Activated T-cell treated with anti-CD3 and anti-CD28 coated beads, Interleukin-2, amount 50 U/mL, for 4 hours (primary cell): ENCODE results near the gene CD63. TPM values are rescaled to one million over a fixed set of nuclear protein-coding genes. Genes with fewer than 3 reads are reported as not detected.
A peak's percentile ranks its signal among the peaks of the same experiment; 100 is the strongest.

ENCODE experiments used
- ATAC-seq, 2 donors: fragments of 200-7000 bp; cut with Tn5 transposase; one replicate each; pipeline ENCODE4 v1.10.0; 2021
- DNase-seq: peaks from one replicate; pipeline ENCODE4 v3.0.0-alpha.2; 2020
- H3K27me3 Mint-ChIP-seq: one replicate; pipeline ENCODE4 v1.8.0; 2021; ENCODE audit warnings: low read depth, mixed read lengths
- H3K36me3 Mint-ChIP-seq: one replicate; pipeline ENCODE4 v1.8.0; 2022; ENCODE audit warnings: mixed read lengths; ENCODE audit not compliant: insufficient read depth
- H3K4me1 Mint-ChIP-seq: one replicate; pipeline ENCODE4 v1.8.0; 2021; ENCODE audit warnings: low read depth, mixed read lengths
- H3K4me3 Mint-ChIP-seq: one replicate; pipeline ENCODE4 v1.8.0; 2021; ENCODE audit warnings: mild to moderate bottlenecking, moderate library complexity, mixed read lengths
- H3K9me3 Mint-ChIP-seq: one replicate; pipeline ENCODE4 v1.8.0; 2021; ENCODE audit warnings: mixed read lengths
- total RNA-seq, 3 donors: library from RNA; stranded (reverse); gene quantifications; one replicate each; pipeline ENCODE4 v1.2.1, GENCODE V29; 2021

CD63 gene
- total RNA-seq, 3 donors from 2014 or later: 158 to 177 (median 177) TPM

GRCh38 chr12:55698241-55698955 is 30.4 kb downstream of the CD63 start:
- H3K27me3 Mint-ChIP-seq: no peaks in the 10 kb centered on the region
- H3K9me3 Mint-ChIP-seq: no peaks in the 10 kb centered on the region
- H3K36me3 Mint-ChIP-seq: no peaks in the 10 kb centered on the region
- no peak overlapping the region for H3K4me3 Mint-ChIP-seq
- DNase-seq (no peak), ATAC-seq (no peak)
- H3K4me1 Mint-ChIP-seq: no peaks in the 10 kb centered on the region

DNA sequence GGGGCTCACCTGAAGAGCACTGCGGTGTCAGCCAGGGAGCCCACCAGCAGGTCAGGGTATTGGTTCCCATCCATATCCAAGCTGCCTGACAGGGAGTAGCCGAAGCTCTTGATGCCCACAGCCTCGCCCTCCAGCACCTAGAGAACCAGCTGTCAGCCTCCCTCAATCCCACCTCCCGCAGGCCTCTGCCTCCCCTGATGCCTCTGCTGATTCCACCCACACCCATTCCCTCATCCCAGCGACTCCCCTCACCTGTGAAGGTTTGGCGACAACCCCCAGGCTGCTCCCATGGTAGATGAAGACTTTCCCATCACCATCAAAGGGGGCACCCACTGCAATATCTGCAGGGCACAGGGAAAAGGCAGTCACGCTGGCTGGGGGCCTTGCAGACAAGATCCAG is 31.1 kb downstream of the CD63 start:
- Mint-ChIP-seq H3K9me3 (no peaks in the 10 kb centered on the region), H3K27me3 (no peaks in the 10 kb centered on the region), H3K36me3 (no peaks in the 10 kb centered on the region), H3K4me3 (no peak overlapping the region), H3K4me1 (no peaks in the 10 kb centered on the region)
- DNase-seq (no peak), ATAC-seq (no peak)

DNA sequence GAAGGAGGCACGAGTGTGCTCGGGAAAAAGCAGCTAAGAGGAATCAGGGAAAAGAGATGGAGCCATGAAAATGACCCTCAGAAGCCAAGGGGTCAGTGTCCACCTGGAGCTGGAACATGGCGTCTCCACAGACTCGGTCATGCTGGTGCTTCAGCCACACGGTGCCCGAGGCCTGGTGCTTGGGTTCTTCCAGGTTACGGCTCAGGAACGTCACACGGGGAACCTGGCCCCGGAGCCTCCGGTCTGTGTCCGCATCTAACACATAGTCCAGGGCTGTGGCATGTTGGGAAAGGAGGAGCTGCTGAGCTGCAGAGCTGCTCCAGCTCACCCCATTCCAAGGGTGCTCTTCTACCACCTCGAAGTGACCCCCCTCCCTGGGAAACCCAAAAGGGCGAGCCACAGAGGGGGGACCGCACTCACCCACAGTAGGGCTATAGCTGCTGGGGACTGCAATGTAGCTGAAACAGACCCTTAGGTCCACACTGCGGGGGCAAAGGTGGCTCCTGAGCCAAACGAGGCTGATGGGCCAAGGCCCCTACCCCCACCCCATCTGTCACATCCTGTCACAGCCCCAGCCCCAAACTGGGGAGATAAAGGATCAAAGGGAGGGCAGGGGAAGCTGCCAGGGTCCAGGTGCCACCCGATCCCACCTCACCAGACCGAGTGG is 31.9 kb downstream of the CD63 start:
- no peaks in the 10 kb centered on the region for H3K9me3 Mint-ChIP-seq
- H3K36me3 Mint-ChIP-seq: no peaks in the 10 kb centered on the region
- DNase-seq (no peak), ATAC-seq (no peak)
- H3K27me3 Mint-ChIP-seq: no peaks in the 10 kb centered on the region
- H3K4me1 Mint-ChIP-seq: no peaks in the 10 kb centered on the region
- H3K4me3 Mint-ChIP-seq: no peak overlapping the region

DNA sequence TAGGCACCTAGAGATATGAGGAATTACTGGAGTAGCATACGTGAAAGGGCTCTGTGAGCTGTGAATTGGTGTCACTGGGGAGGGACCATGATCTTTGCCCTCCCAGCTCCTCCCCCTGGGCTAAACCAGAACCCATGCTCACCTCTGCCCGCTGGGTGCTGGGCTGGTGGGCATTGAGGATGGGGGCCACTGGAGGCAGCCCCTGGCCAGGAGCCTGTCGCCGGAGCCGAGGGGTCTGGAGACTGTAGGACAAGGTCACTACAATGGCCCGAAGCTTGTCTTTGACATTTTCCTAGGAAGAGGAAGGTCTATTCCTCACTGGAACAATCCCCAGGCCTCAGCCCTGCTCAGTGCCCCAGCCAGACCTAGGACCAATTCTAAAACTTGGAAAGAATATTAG is 32.7 kb downstream of the CD63 start:
- ATAC-seq: no peak
- no peaks in the 10 kb centered on the region for H3K4me1 Mint-ChIP-seq

GRCh38 chr12:55695349-55695748 is 33.5 kb downstream of the CD63 start:
- H3K4me3 Mint-ChIP-seq: no peak overlapping the region
- H3K36me3 Mint-ChIP-seq: no peaks in the 10 kb centered on the region
- H3K9me3 Mint-ChIP-seq: no peaks in the 10 kb centered on the region
- no peaks in the 10 kb centered on the region for H3K27me3 Mint-ChIP-seq
- DNase-seq (no peak), ATAC-seq (no peak)
- H3K4me1 Mint-ChIP-seq: no peaks in the 10 kb centered on the region

More for the DNA sequence above, 32.7 kb downstream of the CD63 start:
- no peaks in the 10 kb centered on the region for H3K36me3 Mint-ChIP-seq
- H3K4me3 Mint-ChIP-seq: no peak overlapping the region
- H3K27me3 Mint-ChIP-seq: no peaks in the 10 kb centered on the region
- DNase-seq: no peak
- H3K9me3 Mint-ChIP-seq: no peaks in the 10 kb centered on the region

- no peaks in the 10 kb centered on the region for H3K36me3 Mint-ChIP-seq
- ATAC-seq (no peak), DNase-seq (no peak)
- H3K9me3 Mint-ChIP-seq: no peaks in the 10 kb centered on the region
- no peaks in the 10 kb centered on the region for H3K4me1 Mint-ChIP-seq
- H3K4me3 Mint-ChIP-seq: no peak overlapping the region
- no peaks in the 10 kb centered on the region for H3K27me3 Mint-ChIP-seq
Observed at GRCh38 chr12:55694651-55695050, 34.2 kb downstream of the CD63 start.

DNA sequence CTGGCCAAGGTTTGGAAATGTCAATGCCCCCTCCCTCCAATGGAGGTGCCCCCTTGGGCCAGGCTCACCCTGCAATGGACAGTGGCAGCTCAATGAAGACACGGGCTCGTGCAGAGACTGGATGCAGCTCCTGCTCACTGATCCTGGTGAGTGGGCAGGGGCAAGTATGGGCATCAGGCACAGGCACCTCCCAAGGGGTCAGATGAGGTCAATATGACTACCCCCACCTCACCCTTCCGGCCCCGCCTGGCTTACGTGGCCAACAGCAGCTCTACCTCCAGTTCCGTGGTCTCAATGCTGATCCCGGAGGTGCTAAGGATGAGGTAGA is 34.7 kb downstream of the CD63 start:
- no peak for DNase-seq
- Mint-ChIP-seq H3K4me1 (no peaks in the 10 kb centered on the region), H3K4me3 (no peak overlapping the region)

DNA sequence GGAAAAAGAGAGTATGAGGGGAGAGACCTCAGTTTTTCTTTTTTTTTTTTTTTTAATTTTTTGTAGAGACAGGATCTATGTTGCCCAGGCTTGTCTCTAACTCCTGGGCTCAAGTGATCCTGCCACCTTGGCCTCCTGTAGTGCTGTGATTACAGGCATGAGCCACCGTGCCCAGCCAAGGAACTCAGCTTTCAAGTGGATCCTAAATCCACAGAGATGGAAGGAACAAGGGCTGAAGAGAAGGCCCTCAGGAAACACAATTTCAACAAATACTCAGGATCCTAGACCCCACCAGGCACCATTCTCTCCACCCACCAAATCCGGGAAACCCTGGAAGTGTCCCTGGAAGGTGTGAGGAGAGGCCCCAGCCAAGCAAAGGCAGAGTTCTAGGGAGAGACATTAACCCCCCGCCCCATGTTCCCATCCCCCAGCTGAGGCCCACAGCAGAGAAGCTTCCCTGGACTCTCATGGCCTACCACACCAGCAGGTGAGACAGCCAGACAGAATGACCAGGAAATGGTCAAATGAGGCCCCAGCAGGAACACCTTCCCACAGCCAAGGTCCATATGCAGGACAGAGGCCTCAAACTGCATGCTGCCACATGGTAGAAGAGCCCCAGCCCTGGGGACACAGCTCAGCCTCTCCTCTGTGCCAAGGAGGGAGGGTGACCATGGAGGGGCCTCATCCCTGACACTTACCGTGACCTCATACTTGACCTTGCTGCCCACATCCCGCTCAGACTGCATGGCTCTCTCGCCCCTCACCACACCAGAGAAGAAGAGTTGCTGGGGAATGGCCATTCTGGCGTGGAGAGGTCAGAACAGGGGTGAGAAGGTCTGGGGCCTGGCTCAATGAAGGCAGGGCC is 35.3 kb downstream of the CD63 start:
- Mint-ChIP-seq H3K27me3 (no peaks in the 10 kb centered on the region), H3K36me3 (no peaks in the 10 kb centered on the region), H3K4me1 (no peaks in the 10 kb centered on the region), H3K4me3 (no peak overlapping the region), H3K9me3 (no peaks in the 10 kb centered on the region)
- DNase-seq (no peak), ATAC-seq (no peak)

More for the DNA sequence above, 34.7 kb downstream of the CD63 start:
- no peak for ATAC-seq
- Mint-ChIP-seq H3K27me3 (no peaks in the 10 kb centered on the region), H3K9me3 (no peaks in the 10 kb centered on the region), H3K36me3 (no peaks in the 10 kb centered on the region)

- no peak overlapping the region for H3K4me3 Mint-ChIP-seq
- ATAC-seq (no peak), DNase-seq (no peak)
- H3K27me3 Mint-ChIP-seq: no peaks in the 10 kb centered on the region
- H3K4me1 Mint-ChIP-seq: peaks cover 2% of the 10 kb centered on the region
- H3K9me3 Mint-ChIP-seq: no peaks in the 10 kb centered on the region
- H3K36me3 Mint-ChIP-seq: no peaks in the 10 kb centered on the region
Observed at GRCh38 chr12:55692631-55693322, 36.0 kb downstream of the CD63 start.

- ATAC-seq: no peak
- no peaks in the 10 kb centered on the region for H3K36me3 Mint-ChIP-seq
- peaks cover 2% of the 10 kb centered on the region for H3K27me3 Mint-ChIP-seq
- peaks cover 8% of the 10 kb centered on the region for H3K4me1 Mint-ChIP-seq
- no peak for DNase-seq
- no peaks in the 10 kb centered on the region for H3K9me3 Mint-ChIP-seq
- H3K4me3 Mint-ChIP-seq: no peak overlapping the region
Observed at GRCh38 chr12:55688716-55689655, 39.8 kb downstream of the CD63 start.

DNA sequence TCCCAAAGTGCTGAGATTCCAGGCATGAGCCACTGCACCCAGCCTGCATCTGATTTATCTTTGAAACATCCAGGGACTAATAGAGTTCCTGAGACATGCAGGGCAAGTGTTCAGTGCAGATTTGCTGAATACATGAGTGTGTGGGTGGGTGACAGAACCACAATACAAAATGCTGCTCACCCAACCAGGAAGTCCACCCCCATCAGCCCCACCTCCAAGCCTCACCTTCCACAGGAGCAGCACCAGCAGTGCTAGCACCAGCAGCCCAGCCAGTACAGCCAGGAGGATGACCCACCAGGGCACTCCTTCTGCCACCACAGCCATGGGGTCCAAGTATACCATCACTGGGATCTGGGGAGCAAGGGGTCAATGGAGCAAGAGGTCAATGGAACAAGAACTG is 41.1 kb downstream of the CD63 start:
- peak; percentile 82 to 86 for ATAC-seq
- DNase-seq: no peak
- Mint-ChIP-seq H3K9me3 (no peaks in the 10 kb centered on the region), H3K4me3 (no peak overlapping the region), H3K4me1 (peaks cover 10% of the 10 kb centered on the region), H3K27me3 (peaks cover 2% of the 10 kb centered on the region), H3K36me3 (no peaks in the 10 kb centered on the region)

- Mint-ChIP-seq H3K36me3 (no peaks in the 10 kb centered on the region), H3K27me3 (peaks cover 5% of the 10 kb centered on the region), H3K4me3 (no peak overlapping the region), H3K4me1 (peaks cover 15% of the 10 kb centered on the region), H3K9me3 (no peaks in the 10 kb centered on the region)
- no peak for DNase-seq
- ATAC-seq: no peak
Observed at GRCh38 chr12:55686366-55687010, 42.3 kb downstream of the CD63 start.

- Mint-ChIP-seq H3K4me3 (no peak overlapping the region), H3K9me3 (no peaks in the 10 kb centered on the region), H3K4me1 (peaks cover 22% of the 10 kb centered on the region), H3K36me3 (no peaks in the 10 kb centered on the region), H3K27me3 (peaks cover 10% of the 10 kb centered on the region)
- ATAC-seq: no peak
- no peak for DNase-seq
Observed at GRCh38 chr12:55685671-55686070, 43.1 kb downstream of the CD63 start.
